HG03457 (cell line): ENCODE results near the gene PVR.
"Not testable (repeated sequence)": the region's sequence is repeated elsewhere in the genome, so short reads cannot be mapped to it uniquely, and the experiment has no call there.

Experiments used
- ATAC-seq: cut with Tn5 transposase; IDR thresholded peaks from one replicate; pipeline ENCODE4 v1.9.1; 2021; ENCODE audit warnings: moderate number of reproducible peaks; ENCODE audit not compliant: unreplicated experiment

PVR gene, protein sequence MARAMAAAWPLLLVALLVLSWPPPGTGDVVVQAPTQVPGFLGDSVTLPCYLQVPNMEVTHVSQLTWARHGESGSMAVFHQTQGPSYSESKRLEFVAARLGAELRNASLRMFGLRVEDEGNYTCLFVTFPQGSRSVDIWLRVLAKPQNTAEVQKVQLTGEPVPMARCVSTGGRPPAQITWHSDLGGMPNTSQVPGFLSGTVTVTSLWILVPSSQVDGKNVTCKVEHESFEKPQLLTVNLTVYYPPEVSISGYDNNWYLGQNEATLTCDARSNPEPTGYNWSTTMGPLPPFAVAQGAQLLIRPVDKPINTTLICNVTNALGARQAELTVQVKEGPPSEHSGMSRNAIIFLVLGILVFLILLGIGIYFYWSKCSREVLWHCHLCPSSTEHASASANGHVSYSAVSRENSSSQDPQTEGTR

DNA sequence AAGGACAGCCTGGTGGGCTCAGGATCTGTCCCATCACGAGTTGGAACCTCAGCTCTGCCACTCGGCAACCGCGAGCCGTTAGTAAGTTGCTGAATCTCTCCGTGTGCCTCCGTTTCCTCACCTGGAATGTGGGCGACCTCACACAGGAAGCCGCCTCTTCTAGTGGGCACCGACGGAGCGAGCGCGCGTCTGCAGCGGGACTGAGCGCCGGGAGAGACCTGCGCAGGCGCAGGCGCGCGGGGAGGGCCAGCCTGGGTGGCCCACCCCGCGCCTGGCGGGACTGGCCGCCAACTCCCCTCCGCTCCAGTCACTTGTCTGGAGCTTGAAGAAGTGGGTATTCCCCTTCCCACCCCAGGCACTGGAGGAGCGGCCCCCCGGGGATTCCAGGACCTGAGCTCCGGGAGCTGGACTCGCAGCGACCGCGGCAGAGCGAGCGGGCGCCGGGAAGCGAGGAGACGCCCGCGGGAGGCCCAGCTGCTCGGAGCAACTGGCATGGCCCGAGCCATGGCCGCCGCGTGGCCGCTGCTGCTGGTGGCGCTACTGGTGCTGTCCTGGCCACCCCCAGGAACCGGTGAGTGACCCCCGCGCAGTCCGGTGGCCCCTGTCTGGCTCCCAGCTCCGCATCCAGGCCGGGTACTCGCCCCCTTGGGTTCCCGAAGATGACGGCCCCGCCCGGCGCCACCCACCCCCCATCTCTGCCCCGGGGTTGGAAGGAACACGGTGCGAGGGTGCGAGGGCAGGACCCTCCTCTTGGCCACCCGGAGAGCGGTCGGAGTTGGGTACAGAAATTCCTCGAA is at the start of gene PVR:
PVR (plus strand) TSS at position 306 of the 797 bp plus-strand sequence; CDS start at position 493, 187 bp downstream.
- ATAC-seq = no peak

DNA sequence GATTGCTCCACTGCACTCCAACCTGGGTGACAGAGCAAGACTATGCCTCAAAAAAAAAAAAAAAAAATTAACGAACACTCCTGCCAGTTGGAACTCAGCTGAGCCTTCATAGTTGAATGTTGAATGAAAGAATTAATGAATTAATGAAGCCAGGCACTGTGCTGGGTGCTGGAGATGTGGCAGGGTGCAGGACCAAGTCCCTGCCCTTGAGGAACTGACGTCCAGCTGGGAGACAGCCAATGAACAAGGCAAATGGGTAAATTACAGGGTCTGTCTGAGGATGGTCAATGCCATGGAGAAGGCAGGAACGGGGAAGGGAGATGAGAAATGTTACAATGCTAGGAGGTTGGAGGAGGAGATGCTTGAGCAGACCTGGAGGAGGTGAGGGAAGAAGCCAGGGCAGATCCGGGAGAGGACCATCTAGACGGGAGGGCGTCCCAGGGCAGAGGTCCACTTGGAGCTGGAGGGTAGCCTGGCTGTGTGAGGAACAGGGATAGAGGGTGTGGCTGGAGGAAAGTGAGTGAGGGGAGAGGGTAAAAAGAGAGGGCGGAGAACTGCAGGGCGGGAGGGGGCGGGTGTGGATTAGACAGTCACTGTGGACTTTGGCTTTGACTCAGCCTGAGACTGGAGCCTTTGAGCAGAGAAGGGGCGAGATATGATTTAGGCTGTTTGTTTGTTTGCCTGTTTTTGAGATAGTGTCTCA is 47.1 kb upstream of the PVR start:
- no peak for ATAC-seq

DNA sequence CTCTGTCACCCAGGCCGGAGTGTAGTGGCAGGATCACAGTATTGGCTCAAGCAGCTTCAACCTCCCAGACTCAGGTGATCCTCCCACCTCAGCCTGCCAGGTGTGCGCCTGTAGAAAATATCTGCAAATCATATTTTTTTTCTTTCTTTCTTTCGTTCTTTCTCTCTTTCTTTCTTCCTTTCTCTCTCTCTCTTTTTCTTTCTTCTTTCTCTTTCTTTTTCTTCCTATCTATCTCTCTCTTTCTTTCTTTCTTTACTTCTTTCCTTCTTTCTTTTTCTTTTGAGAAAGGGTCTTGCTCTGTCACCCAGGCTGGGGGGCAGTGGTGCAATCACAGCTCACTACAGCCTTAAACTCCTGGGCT is 46.6 kb upstream of the PVR start:
- ATAC-seq = no peak

DNA sequence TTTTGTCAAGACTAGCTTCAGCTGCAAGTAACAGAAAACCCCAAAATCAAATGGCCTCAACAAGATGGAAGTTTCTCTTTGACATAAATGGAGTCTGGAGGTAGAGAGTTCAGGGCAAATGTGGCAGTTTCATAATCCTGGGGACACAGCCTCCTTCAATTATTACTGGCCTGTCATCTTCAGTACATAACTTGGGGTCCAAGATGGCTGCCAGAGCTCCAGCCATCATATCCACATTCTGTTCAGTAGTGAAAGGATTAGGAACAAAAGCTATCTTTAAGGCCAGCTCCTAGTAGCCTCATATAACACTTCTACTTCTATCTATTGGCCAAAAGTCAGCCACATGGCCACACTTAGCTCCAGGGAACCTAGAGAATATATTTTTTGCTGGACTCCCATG is 45.4 kb upstream of the PVR start:
- no peak for ATAC-seq

DNA sequence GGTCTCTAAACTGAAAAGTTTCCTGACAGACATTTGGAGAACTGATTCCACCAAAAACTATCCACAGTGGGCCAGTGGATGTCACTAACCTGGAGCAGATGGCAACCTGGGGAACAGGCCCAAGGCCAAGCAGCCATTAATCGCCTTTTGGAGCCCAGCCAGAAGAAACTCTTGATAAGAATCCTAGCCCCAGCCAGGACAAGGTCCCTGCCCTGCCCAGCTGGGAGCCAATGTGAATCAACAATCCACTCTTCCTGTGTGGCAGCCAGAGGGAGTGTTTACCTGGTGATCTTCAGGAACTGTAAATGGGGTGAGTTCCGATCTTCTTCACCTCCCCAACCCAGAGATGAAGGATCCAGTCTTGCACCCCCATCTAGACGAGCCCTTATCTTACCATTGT is 44.8 kb upstream of the PVR start:
- ATAC-seq = no peak

DNA sequence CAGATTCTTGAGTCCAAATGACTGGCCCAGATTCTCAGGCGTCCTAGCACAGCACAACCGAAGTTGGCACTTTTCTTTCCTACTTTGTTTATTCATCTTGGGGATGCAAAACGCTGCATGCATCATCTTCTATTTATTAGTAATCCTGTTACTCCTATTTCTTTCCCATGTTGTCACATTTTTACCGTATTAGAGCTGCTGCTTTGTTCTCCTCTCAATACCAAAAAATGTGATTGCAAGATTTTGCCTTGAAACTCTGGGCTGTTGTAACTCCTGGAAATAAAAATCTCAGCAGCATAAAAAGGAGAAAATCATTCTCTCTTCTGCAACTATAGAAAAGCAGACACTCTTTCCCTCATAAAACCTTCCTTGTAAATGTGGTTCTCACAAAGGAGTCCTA is 43.2 kb upstream of the PVR start:
- no peak for ATAC-seq

DNA sequence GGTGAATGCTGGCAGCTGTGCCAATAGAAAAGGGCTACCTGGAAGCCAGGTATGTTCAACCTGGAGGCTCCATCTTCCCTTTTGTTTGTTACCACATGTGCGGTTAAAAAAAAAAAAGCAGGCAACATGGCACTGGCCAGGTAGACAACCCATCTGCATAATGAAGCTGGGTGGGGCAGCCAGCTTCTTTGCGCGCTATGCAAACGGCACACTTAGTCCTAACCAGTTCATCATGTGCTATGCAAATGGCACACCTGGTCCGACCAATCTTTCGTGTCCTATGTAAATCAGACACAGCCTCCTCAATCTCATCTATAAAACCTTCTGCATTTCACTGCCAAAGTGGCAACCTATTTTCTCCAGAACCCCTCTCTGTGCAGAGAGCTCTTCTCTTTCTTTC is 41.6 kb upstream of the PVR start:
- no peak for ATAC-seq

DNA sequence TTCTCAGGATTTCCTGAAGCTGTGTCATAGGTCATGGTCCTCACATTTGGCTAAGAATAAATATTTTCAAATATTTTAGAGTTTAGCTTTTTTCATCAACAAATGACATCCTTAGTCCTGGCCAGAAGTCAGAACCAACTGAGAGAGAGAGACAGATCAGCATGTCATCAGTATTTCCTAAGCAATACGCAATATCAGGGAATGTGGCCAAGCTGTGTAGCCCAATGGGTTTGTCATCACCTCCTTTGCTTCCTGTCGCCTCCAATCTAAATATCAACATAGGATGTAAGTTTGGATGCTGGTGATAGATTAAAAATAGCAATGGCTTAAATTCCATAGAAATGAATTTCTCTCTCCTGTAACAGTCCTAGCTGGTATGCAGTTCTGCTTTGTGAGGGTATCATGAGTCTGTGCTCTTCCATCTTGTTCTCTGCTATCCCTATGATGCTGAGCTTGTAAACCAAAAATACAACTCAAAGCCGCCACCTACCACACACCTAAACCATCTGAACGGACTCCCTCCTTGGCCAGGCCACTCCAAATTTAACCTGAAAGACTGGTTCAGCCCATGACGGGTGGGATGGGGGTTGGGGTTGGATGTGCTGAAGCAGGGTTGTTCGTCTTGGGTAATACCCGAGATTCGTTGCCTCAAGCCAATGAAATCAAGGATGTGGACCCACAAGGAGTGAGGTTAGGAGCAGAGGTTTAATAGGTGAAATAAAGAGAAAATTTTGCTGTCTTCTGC is 40.3 kb upstream of the PVR start:
- no peak for ATAC-seq

DNA sequence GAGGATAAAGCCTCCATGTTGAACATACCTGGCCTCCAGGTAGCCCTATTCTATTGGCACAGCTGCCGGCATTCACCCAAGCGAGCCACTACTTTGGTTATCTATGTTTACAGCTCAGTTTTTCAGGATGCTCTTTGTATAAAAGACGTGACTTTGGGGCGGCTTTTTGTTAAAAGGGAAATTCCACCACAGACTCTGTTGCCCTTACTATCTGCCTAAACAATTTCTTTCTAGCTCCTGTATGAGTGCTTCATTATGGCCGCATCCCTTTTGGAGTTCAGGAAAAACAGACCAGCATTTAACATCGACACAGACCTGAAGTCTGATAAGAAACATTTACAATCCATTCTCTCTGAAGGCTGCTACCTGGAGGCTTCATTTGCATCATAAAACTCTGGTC is 39.5 kb upstream of the PVR start:
- ATAC-seq = no peak

DNA sequence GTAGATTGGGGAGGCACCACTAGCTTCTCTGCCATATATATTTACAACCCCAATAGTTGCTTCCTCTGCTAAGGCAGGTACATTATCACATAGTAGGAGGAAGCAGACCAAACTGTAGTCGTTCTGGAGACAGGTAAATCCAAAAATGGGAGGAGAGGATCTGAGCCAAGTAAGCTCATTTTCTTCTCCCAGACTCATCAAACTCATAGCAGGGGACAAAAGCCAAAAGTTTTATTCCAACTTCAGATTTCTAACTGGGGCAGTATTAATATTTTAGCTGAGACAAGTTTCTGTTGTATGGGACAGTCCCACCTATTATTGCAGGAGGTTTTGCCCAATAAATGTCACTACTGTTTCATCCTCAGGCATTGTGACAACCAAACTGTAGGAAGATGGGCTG is 38.2 kb upstream of the PVR start:
- no peak for ATAC-seq

DNA sequence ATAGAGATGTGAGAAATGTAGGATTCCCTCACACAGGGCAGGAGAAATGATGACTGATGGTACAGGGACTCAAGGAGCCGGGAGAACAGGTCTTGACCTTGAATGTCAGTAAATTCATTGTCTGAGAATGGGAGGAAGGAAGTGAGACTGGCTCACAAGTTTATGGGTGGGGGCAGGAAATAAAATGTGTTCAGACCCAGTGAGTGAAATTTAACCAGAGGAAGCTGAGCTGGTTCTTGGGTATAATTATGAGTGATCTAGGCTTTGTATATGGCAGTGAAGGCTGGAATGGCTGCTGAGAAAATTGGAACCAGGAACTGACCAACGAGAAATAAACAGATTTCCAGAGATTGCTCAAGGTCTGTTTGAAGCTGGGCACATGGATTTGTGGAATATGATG is 36.7 kb upstream of the PVR start:
- no peak for ATAC-seq

DNA sequence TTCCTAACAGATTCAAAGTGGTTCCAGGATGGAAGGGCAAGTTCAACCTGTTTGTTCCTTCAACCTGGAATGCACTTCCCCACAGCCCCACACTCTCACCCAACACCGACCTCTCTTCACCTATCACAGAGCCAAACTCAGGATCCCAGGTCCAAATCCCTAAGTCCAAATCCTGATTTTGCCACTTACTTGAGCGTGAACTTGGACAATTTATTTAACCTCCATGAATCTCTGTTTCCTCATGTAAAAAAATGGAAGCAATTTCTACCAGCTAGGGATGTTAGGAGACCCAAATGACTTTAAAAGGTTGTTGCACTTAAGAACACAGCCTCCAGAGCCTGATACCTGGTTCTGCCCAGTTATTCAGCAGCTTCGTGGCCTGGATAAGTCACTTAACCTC is 35.8 kb upstream of the PVR start:
- no peak for ATAC-seq

DNA sequence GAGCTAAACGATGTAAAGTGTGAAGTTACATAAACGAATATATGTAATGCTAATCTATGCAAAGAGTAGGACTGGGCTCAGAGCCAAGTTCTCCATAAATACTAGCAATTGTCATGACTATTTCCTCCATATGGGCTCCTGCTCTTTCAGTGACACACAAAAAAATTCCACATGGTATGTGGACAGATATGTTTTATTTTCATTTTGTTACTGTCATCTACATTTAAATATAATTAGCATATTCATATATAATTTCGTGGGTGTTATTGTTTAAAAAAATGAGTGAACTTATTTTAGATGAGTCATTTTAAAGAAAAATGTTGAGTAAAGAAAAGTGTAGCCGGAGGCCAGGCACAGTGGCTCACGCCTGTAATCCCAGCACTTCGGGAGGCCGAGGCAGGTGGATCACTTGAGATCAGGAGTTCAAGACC is 35.3 kb upstream of the PVR start:
- ATAC-seq = no peak

DNA sequence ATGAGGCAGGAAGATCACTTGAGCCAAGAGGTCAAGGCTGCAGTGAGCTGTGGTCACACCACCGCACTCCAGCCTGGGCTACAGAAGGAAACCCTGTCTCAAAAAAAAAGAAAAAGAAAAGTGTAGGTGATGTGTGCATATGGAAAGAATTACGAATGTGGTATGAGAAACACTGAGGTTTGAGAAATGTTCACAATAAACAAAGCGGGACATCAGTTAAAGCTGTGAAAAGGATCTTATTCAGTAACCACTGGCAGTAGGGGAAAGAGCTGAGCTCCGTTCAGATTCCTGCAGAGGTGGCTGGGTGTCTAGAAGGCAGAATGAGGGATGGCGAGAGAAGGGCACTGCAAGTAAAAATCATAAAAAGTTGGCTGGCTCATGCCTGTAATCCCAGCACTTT is 34.5 kb upstream of the PVR start:
- ATAC-seq = no peak

DNA sequence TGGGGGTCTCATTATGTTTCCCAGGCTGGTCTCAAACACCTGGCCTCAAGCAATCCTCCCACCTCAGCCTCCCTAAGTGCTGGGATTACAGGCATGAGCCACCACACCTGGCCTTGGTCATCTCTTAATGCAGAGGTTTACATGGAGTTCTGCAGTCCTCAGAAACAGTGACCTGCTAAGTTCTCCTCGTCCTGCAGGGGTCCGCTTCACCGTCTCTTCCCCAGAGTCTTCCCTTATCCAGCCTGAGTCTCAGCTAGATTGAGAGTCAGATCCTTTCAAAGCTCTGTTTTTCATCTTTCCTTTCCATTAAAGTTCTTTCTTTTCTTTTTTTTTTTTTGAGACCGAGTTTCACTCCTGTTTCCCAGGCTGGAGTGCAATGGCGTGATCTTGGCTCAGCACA is 33.2 kb upstream of the PVR start:
- ATAC-seq = not testable (repeated sequence)

DNA sequence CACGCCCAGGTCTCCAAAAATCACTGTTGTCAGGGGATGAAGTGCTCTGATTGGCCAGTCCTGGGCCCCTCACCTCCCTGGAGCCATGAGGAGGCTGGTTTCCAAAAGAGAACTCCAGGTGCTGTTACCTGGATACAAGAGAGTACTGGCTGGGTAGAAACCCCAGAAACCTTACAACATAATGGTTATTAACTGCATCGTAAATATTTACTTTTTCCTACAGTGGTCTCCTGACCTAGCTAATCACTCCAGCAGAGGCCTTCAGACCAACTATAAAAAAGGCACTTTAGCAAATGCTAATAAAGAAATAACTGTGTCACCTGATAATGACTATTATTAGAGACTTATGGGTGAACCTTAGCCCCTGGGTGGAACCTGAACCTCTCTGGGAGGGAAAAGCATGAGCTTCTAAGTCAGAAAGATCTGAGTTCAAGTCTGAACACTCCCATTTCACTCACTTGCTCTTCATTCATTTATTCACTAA is 31.9 kb upstream of the PVR start:
- ATAC-seq = no peak

DNA sequence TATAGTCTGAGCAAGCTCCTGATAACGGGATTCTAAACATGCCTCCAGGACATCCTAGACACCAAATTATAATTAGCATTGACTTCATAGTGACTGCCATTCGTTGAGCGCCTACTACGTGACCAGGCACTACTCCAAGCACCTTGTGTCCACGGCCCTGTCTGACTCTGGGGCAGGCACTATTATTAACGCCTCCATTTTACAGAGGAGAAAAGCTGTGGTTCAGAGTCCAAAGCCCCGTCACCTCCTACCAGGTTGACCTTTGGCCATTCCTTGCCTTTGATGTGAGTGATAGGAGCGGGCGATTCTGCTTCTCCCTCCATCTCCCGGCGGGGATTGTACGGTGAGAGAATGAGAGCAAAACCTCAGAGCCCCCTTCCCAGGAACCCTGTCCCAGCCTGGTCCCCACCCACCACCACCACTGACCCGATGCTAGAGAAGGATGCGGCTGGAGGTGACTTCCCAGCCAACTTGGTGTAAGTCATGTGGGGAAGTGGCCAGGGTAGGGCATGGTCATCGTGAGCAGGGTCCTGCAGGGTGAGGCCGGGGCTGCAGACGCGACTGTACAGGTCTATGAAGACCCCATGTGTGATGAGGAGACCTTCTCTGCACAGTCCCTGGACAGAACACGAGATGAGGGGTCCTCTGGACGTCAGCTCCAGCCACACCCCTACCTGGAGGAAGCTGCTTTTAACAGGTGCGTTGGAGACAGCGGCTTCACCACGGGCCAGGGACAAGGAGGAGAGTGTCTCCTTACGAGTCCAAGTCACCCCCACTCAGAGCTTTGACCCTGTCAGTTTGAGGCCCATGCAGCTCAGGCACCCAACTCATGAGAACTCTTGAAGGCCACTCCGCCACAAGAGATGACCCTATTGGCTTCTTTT is 30.2 kb upstream of the PVR start, which contains the start of gene IGSF23:
IGSF23 (plus strand) TSS at position 269 of the 884 bp plus-strand sequence; CDS start at position 352, 83 bp downstream.
- ATAC-seq = no peak

DNA sequence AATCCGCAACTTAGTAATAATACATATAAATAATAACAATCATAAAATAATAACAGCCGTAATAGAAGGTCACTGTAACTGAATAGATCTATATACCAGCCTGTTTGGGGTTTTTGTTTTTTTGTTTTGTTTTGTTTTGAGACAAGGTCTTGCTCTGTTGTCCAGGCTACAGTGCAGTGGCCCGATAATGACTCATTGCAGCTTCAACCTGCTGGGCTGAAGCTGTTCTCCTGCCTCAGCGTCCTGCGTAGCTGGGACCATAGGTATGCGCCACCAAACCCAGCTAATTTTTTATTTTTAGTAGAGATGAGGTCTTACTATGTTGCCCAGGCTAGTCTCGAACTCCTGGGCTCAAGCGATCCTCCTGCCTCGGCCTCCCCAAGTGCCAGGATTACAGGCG is 29.4 kb upstream of the PVR start:
- no peak for ATAC-seq

DNA sequence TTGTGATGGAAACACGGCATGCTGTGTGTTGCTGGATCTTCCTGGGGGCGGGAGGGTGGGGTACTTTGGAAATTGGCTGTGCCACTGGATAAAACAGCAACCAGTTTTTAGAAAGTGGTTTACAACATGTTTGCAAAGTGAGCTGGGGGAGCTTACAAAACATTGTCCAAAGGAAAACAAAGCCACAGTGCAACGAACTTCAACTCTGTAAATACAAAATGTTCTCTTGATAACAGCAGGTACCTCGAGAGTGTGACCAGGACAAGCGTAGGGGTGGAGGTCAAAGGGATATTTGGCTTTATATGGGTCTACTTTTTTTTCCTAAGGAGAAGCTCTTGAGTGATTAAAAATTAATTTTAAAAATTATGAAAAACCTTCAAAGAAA is 27.9 kb upstream of the PVR start:
- no peak for ATAC-seq
